HPDE6-E6E7 (cell line): Measurements from ENCODE around the gene CETN1.
A peak's percentile ranks its signal among the peaks of the same experiment; 100 is the strongest.

Source experiments
- DNase-seq: peaks from one replicate; pipeline ENCODE4 v3.0.0; 2011; ENCODE audit warnings: missing footprints; ENCODE audit errors: extremely low spot score

Gene CETN1

DNA sequence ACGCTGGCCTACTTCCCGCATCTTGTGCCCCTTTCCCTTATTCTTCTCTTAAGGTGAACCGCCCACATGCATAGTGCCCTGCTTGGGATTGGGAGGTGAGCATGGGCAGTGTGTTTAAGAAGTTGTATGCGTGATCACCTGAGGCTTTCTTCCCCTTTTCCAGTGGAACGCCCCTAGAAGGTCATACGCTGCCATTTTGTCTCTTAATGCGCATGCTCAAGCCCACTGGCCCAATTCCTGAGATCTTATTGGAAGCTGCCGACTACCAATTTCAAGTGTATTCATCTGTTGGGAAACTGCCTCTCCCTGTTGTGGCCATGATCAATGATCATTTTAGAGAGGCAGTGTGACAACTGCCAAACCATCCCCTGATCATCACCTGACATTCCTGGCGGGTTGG, 3.3 kb upstream of the CETN1 start:
- no peak for DNase-seq

DNA sequence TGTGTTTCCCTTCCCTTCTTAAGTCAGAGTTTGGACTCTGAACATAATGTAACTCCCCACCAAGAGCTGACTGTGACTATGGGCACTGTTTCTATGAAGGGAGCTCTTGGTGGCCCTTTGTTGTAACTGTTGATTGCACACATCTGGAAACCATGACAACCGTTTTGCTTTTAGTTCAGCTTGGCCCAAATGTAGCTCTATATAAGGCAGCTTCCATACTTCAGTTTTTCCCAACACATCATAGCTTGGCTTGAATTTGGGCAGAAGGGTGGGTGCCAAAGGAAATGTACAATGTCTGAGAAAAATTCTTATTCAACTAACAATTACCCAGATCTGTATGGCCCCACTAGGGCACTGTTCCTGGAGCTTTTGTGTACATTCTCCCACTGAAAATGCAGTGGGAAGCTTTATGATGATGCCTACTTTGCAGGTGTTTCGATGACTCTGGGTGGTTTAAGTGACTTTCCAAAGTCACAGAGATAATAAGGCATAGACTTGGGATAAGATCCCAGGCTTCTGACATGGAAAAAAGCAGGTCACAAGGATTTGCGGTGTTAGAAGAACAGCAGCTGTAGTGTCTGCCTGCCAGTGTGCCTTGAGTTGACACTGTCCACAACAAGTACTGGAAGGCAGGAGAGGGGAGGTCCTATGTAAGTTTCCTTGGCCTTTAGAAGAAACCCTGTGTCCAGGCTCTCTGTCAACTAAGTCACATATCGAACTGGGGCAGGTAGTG, 2.4 kb upstream of the CETN1 start:
- no peak for DNase-seq

DNA sequence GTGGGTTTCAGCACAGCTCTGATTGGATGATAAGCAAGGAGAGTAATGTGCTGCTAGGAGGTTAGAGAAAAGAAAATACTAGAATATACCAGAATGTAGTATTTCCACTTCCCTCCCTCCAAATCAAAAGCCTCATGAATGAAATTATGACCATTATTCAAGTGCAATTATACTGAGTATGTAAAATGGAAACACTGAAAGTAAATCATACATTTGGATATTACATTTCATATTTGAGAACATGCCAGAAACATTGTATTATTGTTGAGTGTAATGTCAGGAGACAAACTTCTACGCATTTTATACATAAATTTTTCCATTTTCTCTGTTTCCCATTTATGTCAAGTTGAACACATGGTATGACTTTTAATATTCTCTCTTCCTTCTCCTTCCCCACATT, 942 bp upstream of the CETN1 start:
- DNase-seq, result no peak

DNA sequence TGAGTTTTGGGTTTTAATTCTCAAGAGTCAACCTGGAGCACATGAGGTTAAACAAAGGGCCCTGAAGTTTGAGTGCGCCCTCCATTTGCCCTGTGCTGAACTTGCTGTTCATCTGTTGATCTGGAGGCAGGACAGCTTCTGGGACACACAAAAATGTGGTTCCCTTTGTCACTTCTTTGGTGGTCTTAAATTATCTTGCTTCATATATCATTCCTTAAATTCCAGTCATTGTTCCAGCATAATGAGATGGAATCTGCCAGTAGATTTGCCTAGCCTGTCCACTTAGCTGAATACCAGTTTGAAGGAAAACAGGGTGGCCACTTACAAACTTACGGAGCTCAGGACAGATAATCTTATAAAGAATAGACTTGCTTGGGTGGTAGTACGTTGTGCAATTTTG, 916 bp downstream of the CETN1 start:
- DNase-seq, result no peak

DNA sequence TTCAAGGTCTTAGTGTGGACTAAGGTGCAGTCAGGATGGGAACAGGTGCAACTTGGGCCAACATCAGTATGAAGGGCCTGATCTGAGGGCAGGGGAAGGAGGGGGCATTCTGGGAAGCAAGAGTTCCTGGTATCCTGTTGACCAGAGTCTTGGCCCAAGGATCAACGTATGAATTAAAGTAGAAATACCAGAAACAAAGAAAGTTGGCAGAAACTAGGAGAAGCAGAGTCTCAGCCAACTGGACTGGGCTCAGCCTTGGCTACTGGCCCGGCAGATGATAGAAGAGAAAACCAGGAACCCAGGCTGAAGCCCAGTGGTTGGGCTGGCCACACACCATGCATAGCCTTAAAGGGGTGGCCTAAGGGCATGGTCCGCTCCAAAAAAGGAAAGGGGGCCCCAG, 2.3 kb downstream of the CETN1 start:
- no peak for DNase-seq

DNA sequence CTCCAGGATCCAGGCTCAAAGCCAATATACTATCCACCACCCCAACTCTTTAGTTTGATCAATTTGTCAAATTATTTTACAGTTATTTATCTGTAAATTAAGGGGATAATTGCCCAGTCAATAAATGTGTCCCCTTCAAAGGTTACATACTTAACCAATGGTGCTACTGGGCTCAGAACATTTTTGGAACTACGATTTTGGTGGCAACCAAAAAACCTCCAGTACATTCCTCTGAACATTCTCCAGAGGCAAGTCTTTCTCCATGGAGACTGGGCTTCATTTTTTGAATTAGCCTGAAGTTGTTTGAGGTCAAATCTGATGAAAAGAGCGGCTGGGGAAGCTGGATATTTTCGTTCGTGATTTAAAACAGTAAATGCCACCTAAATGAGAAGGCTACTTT, 14.9 kb downstream of the CETN1 start:
- DNase-seq, result no peak

DNA sequence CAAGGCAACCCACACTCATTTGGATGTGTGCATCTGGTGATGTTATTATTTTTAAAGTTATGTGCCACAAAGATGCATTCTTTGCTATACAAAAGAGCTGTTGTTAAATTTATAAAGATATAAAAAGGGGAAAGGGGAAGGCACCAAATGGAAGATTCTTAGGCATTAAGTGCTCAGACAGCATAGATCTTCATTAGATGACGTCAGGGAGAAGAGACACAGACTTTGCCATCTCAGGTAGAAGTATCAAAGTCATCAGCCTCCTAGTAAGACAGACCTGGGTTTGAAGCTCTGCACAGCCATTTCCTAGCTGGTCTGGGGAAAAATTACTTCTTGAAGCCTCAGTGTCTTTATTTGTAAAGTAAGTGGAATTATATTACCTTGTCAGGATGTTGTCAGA, 15.4 kb downstream of the CETN1 start:
- no peak for DNase-seq

DNA sequence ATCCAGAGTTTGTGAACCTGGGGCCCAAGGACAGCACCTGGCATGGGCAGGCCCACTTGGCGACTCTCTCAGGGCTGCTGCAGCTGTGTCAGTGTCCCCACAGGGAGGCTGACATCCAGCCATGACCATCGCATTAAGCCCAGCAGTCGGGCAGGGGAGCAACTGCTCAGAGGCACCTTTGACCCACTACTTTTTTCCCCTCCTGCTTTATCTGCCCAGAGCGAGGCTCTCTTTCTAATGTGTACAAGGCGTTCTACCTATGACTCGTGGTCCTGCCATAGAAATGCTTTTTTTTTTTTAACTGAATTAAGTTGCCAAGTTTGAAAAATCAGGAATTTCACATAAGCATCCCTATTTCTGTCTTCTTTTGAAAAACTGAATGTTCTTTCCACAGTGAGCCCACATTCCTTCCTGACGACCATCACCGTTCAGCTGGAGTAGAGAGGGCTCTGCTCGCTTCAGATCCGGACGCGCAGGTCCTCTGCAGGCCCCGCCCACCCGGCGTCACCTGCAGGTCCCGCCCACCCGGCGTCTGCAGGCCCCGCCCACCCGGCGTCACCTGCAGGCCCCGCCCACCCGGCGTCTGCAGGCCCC, 16.2 kb downstream of the CETN1 start:
- DNase-seq, result peak; percentile 49

DNA sequence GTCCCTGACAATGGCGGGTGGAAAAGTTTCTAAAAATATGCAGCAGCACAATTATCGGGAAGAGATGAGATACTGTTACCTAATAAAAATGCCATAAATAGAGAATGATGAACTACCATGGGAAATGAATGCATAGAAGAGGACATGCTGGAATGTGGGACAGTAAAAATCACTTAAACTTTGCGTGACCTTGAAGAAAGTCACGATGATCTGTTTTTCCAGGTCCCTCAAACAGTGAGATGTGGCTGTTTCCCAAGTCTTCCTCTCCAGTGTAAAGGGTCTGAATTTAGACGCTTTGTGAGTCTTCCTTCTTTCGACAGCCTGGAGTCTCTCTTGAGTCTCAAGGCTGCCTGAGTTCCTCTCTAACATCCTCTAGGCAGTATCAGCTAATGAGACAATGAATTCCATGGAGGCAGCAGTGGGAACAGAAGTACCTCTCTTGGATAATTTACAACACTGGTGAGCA, 18.0 kb downstream of the CETN1 start:
- DNase-seq, result no peak

DNA sequence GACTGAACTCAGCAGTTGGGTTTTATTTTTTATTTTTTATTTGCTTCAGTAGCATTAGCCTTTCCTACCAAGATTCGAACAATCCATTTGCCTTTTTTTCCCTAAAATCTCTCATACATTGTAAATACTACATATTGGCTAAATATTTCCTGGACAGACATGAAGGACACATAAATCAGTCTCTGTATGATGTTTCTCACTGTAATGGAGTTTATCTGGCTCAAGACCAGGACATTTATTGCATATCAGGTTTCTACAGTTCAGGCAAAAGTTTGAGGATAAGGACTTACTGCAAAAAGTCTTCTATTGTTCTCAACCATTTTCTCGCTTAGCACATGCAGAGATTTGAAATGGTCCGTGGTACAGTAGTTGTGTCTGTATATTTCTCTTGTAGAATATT, 19.9 kb downstream of the CETN1 start:
- no peak for DNase-seq

DNA sequence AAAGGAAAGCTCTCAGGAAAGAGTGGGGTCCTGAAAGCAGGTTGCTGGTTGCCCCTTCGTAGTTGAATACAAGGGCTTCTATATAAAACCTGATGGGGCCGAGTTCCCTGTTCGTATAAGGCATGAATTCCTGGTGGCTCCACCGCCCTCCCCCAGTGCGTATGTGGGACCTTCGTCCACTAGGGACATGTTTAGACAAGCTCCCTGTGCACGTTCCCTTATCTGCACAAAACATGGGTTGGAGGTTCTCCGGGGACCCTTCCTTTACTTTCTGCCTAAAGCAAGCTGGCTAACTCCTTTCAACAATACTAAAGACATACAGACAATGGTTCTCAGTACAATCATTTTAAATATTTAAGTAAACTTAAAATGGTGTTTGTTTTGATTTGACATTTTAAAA, 24.6 kb downstream of the CETN1 start:
- DNase-seq, result no peak

DNA sequence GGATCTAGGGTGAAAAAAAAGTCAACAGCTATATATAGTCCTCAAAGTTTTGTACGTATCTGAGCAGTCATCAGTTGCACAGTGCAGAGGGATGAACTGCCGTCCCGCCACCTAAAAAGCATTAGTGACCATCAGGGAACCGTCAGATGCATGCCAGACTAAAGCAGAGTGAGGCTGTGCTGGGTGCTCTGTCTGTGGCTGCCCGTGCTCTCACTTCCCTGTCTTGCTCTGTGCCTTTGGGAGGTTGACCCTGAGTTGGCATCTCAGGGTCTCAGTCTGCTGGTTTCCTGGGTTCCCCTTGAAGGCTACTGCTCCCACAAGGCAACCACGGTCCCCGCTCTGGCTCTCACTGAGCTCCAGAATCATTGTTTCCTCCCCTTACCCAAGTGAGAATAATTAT, 27.8 kb downstream of the CETN1 start:
- DNase-seq, result no peak

DNA sequence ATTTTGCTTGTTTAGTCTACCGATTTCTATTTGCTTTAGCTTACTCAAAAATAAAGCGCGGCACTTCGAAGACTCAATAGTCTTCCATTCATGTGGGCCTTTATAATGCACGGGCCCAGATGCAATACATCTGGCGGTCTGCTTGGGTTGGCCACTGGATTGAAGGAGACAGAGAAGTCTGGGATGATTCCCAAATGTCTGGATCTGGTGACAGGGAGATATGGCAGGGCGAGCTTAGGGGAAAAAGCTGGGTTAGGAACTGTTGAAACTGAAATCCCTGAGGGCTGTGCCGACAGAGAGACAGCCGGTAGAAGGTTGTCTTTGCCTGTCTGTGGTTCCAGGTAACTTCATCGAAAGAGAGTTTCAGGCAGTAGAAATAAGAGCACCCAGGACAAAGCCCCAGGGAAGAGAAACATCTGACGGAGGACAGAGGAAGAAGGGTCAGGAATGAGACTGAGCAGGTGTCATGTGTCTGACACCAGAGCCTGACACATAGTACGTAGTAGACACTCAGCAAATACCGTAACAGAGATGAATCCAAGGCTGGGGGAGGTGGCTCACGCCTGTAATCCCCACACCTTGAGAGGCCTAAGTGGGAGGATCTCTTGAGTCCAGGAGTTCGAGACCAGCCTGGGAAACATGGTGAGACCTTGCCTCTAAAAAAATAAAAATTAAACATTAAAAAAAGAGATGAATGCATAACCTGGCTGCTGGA, 30.2 kb downstream of the CETN1 start:
- DNase-seq, result no peak

DNA sequence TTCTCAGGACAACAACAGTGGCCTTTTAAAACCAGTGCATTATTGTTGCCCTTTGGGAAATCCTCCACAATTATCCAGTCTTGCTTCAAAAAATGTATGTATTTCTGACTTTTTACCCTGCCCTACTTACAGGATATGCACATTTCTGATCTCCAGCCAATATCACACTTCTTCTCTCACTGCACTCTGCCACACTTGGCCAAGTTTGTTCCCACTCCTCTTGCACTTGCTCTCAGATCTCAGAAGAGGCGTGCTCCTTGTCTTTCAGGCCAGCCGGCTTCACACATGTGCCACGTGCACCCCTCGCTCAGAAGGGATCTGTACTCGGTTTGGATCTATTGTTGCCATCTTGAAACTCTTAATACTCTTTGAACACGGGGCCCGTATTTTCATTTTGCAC, 32.0 kb downstream of the CETN1 start:
- no peak for DNase-seq

DNA sequence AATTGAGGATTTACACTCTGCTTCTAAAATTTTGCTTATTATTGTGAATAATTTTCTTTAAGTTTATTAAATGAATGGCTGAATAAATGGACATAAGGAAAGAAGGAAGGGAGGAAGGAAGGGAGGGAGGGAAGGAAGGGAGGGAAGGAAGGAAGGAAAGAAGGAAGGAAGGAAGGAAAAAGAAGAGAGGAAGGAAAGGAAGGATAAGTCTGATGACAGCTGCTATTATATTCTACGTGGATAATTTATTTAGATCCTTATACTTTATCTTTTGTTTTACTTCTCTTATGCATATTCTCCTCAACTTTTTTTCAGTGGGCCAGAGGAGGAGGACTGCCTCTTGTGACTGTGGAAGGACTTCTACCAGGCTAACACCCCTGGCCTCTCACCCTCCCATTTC, 34.0 kb downstream of the CETN1 start:
- no peak for DNase-seq

DNA sequence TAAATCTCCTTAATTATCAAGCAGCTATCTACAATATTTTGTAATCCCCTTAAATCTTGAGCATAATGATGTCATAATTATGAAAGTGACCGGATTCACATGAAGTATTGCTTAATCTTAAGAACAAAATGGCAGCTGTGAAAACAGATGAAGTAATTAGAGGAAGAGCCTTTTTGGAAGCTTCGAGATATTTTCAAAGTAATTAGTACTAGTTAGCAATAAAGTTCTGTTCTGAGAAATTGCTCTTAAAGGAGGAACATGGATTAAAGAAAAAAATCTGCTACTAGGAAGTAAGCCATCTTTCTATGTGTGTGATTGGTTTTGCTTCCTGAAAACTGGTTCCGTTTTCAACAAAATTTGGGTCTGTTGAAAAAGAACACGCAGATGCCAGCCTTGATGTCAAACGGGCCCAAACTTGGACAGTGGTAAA, 34.9 kb downstream of the CETN1 start:
- DNase-seq, result no peak

DNA sequence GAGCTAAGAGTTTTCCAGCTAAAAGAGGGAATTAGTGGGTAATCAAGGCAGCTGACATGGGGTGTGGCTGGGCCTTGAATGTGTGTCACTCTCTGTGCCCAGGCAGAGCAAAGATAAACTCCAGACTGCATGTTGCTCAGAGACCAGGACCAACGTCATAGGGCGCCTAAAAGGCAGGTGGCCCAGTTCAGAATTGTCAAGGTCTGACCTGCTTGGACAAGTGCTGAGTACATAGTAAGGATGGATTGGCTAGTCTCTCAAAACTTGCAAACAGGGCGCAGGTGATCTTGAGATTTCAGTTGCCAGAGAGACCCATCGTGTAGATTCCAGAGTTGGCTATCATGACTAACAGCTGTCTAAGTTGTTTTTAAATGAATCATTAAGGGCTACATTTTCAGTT, 35.6 kb downstream of the CETN1 start:
- DNase-seq, result no peak

DNA sequence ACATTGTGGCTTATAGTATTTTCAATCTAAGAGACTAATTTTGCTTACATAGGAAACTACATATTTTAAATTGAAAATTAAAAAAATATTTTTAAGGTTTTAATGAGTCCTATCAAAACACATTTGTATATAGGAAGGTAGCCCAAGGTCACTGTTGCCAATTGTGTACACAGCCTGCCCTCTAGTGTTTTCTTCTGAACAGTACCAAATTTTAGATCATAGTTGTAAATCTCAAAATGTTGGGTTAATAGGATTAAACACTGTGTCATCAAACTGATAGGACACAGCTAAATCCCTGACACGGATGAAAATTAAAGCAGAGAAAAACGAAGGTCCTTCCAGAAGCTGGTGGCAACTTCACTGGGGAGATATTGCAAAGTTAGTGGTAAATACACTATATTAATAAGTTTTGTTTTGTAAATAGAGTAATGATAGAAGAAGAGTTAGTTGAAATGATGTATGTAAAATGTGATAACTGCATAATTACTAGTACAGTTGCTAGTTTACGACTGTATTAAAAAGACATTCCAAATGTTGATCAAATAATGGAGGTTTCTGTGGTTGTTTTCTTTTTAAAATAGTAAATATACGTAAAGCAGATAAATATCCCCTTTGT, 36.3 kb downstream of the CETN1 start:
- DNase-seq, result no peak

DNA sequence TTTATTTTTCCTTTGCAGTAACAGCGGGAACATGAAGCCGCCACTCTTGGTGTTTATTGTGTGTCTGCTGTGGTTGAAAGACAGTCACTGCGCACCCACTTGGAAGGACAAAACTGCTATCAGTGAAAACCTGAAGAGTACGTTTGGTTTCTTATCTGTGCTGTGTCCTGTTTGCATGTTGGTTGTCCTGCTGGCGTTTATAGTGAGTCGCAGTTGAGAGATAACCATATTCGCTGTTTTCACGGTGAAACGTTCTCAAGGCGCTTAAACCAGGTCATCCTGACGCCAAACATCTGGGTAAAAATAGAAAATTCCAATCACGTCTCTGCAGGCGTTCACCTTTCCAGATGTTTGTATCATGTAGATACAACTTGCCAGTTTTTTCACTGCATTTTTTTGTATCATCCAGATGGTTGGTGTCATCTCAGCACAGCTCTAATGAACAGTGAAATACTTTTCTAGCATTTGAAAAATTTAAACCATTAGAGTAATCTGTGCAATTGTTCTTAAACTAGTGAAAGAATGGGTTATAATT, 37.9 kb downstream of the CETN1 start:
- no peak for DNase-seq

DNA sequence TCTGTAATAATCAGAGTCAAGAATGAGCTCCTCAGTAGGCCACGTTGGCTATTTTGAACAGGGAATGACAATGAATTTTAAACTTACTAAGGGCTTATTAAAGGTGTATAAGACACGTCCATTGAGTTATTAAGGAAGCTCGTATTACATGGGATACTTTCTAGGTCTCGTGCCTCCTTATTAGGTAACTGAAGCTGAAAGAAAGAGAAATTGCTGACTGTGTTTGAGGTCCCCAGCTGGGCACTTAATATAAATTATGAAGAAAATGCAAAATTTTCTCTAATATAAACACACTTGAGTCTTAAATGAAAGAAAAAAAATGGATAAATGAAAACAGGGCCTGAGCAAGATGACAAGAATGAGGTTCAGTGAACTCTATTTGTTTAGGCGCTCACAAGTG, 38.4 kb downstream of the CETN1 start:
- no peak for DNase-seq

DNA sequence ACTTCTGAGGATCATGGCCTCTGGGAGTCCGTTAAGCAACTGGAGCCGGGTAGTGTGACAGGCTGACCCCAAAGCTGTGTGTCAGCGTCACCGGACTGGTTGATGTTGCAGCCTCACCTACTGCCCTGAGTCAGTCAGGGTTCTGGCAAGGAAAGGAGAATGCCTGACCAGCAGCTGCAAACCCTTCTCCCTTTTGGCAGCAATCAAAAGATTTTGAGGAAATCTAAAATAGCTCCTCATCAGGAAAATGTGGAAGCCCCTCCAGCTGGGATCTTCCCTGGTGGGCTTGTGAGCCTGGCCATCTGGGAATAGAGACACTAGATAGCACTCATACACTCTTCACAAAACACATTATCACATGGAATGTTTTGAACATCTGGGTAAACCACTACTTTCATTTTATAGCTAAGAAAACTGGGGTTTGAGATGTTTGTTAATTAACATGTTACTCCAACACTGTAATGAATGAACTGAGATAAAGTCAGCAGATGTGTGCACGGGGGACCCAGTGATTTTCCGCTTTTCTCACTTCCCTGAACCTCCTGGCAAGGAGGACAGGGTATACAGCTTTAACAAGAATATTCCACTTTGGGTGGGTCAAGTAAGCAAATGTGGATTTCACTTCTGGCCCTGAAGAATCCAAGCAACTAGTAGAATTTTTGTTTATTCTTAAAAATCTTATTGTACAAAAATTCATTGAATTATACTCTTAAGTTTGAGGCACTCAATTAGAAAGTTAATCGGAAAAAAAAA, 41.3 kb downstream of the CETN1 start:
- DNase-seq, result no peak

DNA sequence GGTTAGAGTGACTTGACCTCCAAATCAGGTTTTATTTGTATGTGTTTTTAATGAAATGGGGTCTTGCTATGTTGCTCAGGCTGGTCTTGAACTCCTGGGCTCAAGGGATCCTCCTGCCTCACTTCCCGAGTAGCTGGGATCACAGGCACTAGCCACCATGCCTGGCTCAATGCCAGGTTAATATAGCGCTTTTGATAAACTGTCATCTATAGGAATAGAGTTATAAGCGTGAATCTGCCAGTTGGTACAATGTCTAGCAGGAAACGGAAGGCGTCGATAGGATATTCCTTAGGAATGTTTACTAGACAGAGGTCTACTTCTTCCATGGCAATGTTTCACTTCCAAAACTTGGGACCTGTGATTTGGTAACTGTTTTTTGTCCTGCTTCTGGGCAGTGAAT, 42.1 kb downstream of the CETN1 start:
- no peak for DNase-seq
